ENCODE measurements around the gene ABHD17A.

Gene ABHD17A

DNA sequence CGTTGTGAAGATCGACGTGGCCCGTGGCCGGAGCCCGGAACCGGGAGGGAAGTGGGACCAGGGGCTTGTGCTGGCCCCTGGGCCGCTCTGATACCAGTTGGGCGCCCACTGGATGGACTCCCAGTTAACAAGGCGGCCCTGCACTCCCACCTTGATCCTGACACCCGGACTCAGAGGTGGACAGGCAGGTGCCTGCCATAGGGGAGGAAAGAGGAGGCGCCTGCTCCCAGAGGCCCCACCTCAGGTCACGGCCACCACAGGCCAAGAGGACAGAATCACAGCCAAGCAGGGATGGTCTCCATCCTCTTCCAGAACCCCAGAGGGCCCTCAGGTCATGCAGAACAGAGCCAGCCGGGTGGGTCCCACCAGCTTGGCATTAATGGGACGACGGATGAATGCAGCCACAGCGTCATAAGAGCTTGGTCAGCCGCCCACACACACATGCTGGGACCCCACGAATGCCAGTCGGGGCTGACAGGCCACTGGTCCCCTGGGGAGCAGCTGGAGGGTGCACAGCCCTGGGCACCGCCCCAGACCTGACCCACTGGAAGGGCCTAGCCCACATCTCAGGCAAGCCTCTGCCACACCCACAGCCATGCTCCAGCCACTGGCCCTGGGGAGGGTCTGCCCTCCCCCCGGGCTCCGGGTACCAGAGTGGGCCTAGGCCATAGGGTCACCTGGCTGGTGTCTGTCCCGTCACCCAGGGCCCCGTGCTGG lies 12.3 kb downstream of the ABHD17A start:
- peak overlapping the region in 1 of 2 donors; percentile 94 for H3K4me3 ChIP-seq

DNA sequence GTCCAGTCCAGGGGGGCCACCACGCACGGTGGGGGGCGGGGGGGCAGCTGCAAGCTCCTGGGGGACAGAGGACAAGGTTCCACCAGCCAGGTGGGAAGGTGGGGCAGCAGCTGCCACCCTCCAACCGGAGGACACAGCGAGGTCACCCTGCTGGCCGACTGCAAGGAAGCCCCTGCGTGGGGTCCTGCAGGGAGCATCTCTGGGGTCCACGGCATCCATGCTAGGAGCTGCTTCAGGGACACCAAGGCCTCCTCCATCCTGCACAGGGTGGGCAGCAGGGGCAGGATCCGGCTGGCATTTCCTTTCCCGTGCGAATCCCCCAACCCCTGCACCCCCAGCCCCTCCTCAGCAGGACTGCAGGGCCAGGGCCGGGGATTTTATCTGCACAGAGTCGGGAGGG lies 13.7 kb downstream of the ABHD17A start:
- H3K9me3 ChIP-seq, result no peaks in the 10 kb centered on the region
- peaks cover 0 to 13% (median 4%) of the 10 kb centered on the region in 3 donors for H3K36me3 ChIP-seq
- H3K27ac ChIP-seq, result no peak overlapping the region
- TF ChIP-seq, protein P1, sequence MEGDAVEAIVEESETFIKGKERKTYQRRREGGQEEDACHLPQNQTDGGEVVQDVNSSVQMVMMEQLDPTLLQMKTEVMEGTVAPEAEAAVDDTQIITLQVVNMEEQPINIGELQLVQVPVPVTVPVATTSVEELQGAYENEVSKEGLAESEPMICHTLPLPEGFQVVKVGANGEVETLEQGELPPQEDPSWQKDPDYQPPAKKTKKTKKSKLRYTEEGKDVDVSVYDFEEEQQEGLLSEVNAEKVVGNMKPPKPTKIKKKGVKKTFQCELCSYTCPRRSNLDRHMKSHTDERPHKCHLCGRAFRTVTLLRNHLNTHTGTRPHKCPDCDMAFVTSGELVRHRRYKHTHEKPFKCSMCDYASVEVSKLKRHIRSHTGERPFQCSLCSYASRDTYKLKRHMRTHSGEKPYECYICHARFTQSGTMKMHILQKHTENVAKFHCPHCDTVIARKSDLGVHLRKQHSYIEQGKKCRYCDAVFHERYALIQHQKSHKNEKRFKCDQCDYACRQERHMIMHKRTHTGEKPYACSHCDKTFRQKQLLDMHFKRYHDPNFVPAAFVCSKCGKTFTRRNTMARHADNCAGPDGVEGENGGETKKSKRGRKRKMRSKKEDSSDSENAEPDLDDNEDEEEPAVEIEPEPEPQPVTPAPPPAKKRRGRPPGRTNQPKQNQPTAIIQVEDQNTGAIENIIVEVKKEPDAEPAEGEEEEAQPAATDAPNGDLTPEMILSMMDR (IDR thresholded peaks at IDR 0.05), result no peak
- intact Hi-C loops (cut with DNase I; ENCODE audit: low total_unique reads), result no loop called here
- DNase-seq, result no peak
- no peaks in the 10 kb centered on the region for H3K27me3 ChIP-seq
- H3K4me1 ChIP-seq, result peaks cover 0 to 48% (median 29%) of the 10 kb centered on the region in 4 donors
- no peak overlapping the region for H3K4me3 ChIP-seq

More for the DNA sequence above, 12.3 kb downstream of the ABHD17A start:
- peaks cover 0 to 51% (median 32%) of the 10 kb centered on the region in 4 donors for H3K4me1 ChIP-seq
- intact Hi-C loops (cut with DNase I; ENCODE audit: low total_unique reads), result no loop called here
- DNase-seq, result no peak
- H3K27ac ChIP-seq, result peak overlapping the region; percentile 5 to 60
- TF ChIP-seq, protein P1 (IDR thresholded peaks at IDR 0.05), result no peak
- peaks cover 0 to 13% (median 4%) of the 10 kb centered on the region in 3 donors for H3K36me3 ChIP-seq
- no peaks in the 10 kb centered on the region for H3K9me3 ChIP-seq
- H3K27me3 ChIP-seq, result no peaks in the 10 kb centered on the region

DNA sequence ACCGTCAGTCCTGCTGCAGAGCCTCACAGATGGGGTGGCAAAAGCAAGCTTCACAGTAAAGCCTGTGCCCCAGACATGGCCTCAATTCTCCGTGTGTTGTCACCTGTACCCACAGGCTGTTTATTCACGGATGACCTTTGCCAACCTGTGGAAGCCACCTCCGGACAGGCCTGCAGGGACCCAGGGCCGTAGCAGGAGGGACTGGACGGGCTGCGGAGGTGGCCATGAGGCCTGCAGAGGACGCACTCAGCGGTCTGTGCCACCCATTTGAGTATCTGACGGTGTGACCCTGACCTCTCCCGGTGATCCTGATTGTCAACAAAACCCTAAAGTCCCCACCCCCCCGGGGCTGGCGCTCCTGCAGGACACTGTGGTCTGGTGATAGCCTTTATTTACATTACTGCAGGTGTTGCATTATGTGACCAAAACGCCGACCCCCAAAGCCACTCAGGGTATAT lies 14.1 kb downstream of the ABHD17A start:
- Histone ChIP-seq H3K27ac (no peak overlapping the region), H3K9me3 (no peaks in the 10 kb centered on the region), H3K27me3 (no peaks in the 10 kb centered on the region), H3K4me1 (peaks cover 0 to 44% (median 25%) of the 10 kb centered on the region in 4 donors), H3K4me3 (no peak overlapping the region), H3K36me3 (peaks cover 0 to 13% (median 4%) of the 10 kb centered on the region in 3 donors)
- intact Hi-C loops (cut with DNase I; ENCODE audit: low total_unique reads), result no loop called here
- TF ChIP-seq, protein P1 (IDR thresholded peaks at IDR 0.05), result no peak
- DNase-seq, result no peak

DNA sequence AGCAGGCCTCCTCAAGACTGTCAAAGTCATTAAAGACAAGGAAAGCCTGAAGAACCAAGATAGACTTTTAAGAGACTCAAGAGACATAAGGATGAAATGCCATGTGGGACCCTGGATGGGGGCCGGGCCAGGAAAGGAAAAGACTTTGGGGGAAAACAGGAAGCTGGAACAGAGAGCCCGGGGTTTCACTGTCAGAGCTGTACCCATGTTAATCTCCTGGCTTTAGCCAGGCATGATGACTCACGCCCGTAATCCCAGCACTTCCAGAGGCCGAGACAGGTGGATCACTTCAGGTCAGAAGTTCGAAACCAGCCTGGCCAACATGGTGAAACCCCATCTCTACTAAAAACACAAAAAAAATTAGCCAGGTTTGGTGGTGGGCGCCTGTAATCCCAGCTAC lies 16.3 kb downstream of the ABHD17A start:
- Histone ChIP-seq H3K4me1 (peaks cover 0 to 42% (median 24%) of the 10 kb centered on the region in 4 donors), H3K27ac (no peak overlapping the region), H3K36me3 (peaks cover 0 to 13% (median 4%) of the 10 kb centered on the region in 3 donors), H3K27me3 (no peaks in the 10 kb centered on the region), H3K9me3 (no peaks in the 10 kb centered on the region), H3K4me3 (no peak overlapping the region)
- TF ChIP-seq, protein P1 (IDR thresholded peaks at IDR 0.05), result no peak
- no peak for DNase-seq
- intact Hi-C loops (cut with DNase I; ENCODE audit: low total_unique reads), result no loop called here

DNA sequence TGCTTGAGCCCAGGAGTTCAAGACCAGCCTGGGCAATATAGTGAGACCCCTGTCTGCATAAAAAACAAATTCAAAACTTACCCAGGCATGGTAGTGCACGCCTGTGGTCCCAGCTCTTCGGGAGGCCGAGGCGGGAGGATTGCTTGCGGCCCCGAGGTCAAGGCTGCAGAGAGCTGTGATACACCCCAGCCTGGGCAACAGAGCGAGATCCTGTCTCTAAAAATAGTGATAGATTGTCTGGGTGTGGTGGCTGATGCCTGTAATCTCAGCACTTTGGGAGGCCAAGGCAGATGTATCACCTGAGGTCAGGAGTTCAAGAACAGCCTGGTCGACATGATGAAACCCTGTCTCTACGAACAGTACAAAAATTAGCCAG lies 18.0 kb downstream of the ABHD17A start:
- peaks cover 0 to 29% (median 11%) of the 10 kb centered on the region in 4 donors for H3K4me1 ChIP-seq
- H3K27me3 ChIP-seq, result no peaks in the 10 kb centered on the region
- DNase-seq, result no peak
- no peak overlapping the region for H3K4me3 ChIP-seq
- H3K36me3 ChIP-seq, result peaks cover 0 to 13% (median 4%) of the 10 kb centered on the region in 3 donors
- TF ChIP-seq, protein P1 (IDR thresholded peaks at IDR 0.05), result no peak
- no peak overlapping the region for H3K27ac ChIP-seq
- no peaks in the 10 kb centered on the region for H3K9me3 ChIP-seq
- intact Hi-C loops (cut with DNase I; ENCODE audit: low total_unique reads), result no loop called here

Data from tibial artery (tissue), 4 donors.